OCI-LY1 (cell line): ENCODE data around the gene SDC4.

Experiments used
- EZH2 ChIP-seq: fragments of 200-600 bp; sonication (generic), shearing (Covaris generic); IDR thresholded peaks from 2 replicates; pipeline ENCODE4 v1.8.0; 2017; ENCODE audit warnings: borderline replicate concordance, mixed run types, mild to moderate bottlenecking, antibody characterized with exemption, low read length, moderate library complexity, mixed read lengths
- TF ChIP-seq, protein P1 (sequence below): fragments of 200-600 bp; sonication (generic), shearing (Covaris generic); IDR thresholded peaks from 2 replicates; pipeline ENCODE4 v1.5.1; 2017; ENCODE audit warnings: mild to moderate bottlenecking, antibody characterized with exemption, low read length, moderate library complexity, mixed read lengths

DNA sequence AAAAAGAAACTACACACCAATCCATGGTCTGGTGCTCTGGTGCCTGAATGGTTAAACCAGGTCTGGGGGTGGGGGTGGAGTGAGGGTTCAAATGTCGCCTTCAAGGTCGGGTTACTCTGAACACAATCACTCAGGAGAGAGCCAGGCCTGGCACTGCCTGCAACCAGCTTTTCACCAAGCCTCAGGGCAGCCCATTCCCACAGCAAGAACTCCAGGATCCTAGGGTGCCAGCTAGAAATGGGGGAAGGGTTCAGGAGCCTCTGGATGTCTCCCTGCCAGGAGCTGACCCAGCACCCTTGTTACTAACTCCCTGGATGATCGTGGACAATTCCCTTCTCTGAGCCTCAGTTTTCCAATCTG, 6.7 kb downstream of the SDC4 start:
- TF ChIP-seq, protein P1, sequence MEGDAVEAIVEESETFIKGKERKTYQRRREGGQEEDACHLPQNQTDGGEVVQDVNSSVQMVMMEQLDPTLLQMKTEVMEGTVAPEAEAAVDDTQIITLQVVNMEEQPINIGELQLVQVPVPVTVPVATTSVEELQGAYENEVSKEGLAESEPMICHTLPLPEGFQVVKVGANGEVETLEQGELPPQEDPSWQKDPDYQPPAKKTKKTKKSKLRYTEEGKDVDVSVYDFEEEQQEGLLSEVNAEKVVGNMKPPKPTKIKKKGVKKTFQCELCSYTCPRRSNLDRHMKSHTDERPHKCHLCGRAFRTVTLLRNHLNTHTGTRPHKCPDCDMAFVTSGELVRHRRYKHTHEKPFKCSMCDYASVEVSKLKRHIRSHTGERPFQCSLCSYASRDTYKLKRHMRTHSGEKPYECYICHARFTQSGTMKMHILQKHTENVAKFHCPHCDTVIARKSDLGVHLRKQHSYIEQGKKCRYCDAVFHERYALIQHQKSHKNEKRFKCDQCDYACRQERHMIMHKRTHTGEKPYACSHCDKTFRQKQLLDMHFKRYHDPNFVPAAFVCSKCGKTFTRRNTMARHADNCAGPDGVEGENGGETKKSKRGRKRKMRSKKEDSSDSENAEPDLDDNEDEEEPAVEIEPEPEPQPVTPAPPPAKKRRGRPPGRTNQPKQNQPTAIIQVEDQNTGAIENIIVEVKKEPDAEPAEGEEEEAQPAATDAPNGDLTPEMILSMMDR, result no peak
- no peak for TF ChIP-seq EZH2
